Ovary (tissue), 9 donors: ENCODE measurements around the gene DGKI. TPM values are rescaled to one million over a fixed set of nuclear protein-coding genes. Genes with fewer than 3 reads are reported as not detected.

Experiments
- DNase-seq, 5 donors: peaks; one replicate each; pipeline ENCODE4 v3.0.0-alpha.2; 2019 to 2020
- H3K27ac ChIP-seq, 2 donors: fragments of 200-600 bp; one replicate each; pipeline versions ENCODE4 v1.5.1 to v1.8.0; 2019 to 2022
- H3K27me3 ChIP-seq: fragments of 200-600 bp; one replicate; pipeline ENCODE4 v1.8.0; 2022
- H3K36me3 ChIP-seq: fragments of 200-600 bp; sonication (generic); one replicate; pipeline ENCODE4 v1.5.1; 2019
- H3K4me1 ChIP-seq: one replicate; pipeline ENCODE4 v1.8.1; 2013; ENCODE audit warnings: mild to moderate bottlenecking, moderate library complexity; ENCODE audit not compliant: insufficient read depth
- H3K4me3 ChIP-seq: fragments of 200-600 bp; sonication (generic); one replicate; pipeline ENCODE4 v1.5.1; 2017
- H3K9me3 ChIP-seq, 2 donors: fragments of 200-600 bp in 1 of 2; sonication (generic) in 1 of 2; one replicate each; pipeline versions ENCODE4 v1.5.1 to v1.8.1; 2013 to 2019; ENCODE audit warnings: mild to moderate bottlenecking in 1 of 2, moderate library complexity in 1 of 2
- EP300 ChIP-seq: sonication (generic); formaldehyde crosslinking; IDR thresholded peaks from one replicate; pipeline ENCODE4 v1.6.1; 2017; ENCODE audit warnings: antibody characterized with exemption
- POLR2A ChIP-seq: fragments of 450-650 bp; IDR thresholded peaks from one replicate; pipeline ENCODE4 v1.6.1; 2017; ENCODE audit warnings: antibody characterized with exemption, mild to moderate bottlenecking, moderate library complexity
- WGBS, 3 donors: extraction: QIAGEN DNeasy Blood & Tissue Kit in 1 of 3; methylation state at CpG; one replicate each; pipeline versions ENCODE4 v1.1.5 to v1.1.7; 2013 to 2017; 5-methylcytosine and 5-hydroxymethylcytosine counted together
- intact Hi-C, 4 donors: fragments of 100-400 bp; cut with DNase I; formaldehyde crosslinking; loops; one replicate each; pipeline versions ENCODE4 v1.11.0 to v1.15.1; 2022 to 2023
- polyA plus RNA-seq, 2 donors: library from polyadenylated mRNA; stranded (reverse); fragments of 200-250 nt in 1 of 2; fragments of 350-450 nt in 1 of 2; fragmentation: Illumina TruSeq in 1 of 2; extraction: RNeasy Lipid Tissue Mini Kit (QIAGEN cat#74804) in 1 of 2; gene quantifications; one replicate each; pipeline ENCODE4 v1.2.3, GENCODE V29; 2013 to 2014
- total RNA-seq, 7 donors: library from RNA; depleted of rRNA in 2 of 7; stranded (reverse); fragments of >200 nt in 2 of 7; fragmentation: NEBNext Ultra II Directional in 3 of 7; extraction: Animal tissue kit (Norgen Biotek cat#: 25700) in 3 of 7; gene quantifications; one replicate each; pipeline versions ENCODE4 v1.1.0 to v1.2.4, GENCODE V29; 2016 to 2023
- TF ChIP-seq, protein P1 (sequence below), 3 donors: fragments of 450-650 bp in 2 of 3; fragments of 200-600 bp in 1 of 3; IDR thresholded peaks; one replicate each; pipeline versions ENCODE4 v1.5.1 to v1.8.0; 2016 to 2022; ENCODE audit warnings: antibody characterized with exemption in 3 of 3, mild to moderate bottlenecking in 1 of 3
- donor health status: DM: no; HTN: no; CAD: no; lungs with moderate emphysema.
- donor health status: DM: no; HTN: no; CAD: no.
- donor health status: Bipolar disorder and iron deficiency.
- donor health status: DM: yes; HTN: yes; CAD: no.
- donor health status: DM: no; HTN: no; CAD: no.
- donor health status: DM: yes; HTN: yes; CAD: no.

Gene DGKI
- total and polyA plus RNA-seq, 9 donors: 0.10 to 1.3 (median 0.29) TPM

DNA sequence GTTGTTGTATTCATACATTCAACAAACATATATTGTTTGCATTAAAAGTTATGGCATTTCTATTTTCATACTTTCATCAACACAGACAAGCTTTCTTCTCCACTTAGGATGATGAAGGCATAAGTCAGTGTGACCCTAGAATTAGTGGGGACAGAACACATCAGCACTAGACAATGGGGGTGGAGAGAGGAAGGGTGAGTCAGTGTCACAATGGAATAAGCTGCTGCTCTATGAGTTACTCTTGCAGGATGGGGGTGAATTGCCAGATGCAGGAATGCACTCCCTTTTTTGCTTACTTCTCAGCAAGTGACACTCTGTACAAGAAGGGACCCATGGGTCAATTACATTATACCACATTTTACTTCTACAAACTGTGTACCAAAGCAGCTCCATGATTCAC is 74.0 kb downstream of the DGKI start:
- intact Hi-C loops: no loop called here
- DNase-seq: no peak
- Histone ChIP-seq H3K36me3 (no peaks in the 10 kb centered on the region), H3K4me1 (no peaks in the 10 kb centered on the region), H3K27me3 (no peaks in the 10 kb centered on the region), H3K27ac (no peak overlapping the region), H3K9me3 (no peaks in the 10 kb centered on the region), H3K4me3 (no peak overlapping the region)
- TF ChIP-seq EP300 (no peak), POLR2A (no peak)
- TF ChIP-seq, protein P1, sequence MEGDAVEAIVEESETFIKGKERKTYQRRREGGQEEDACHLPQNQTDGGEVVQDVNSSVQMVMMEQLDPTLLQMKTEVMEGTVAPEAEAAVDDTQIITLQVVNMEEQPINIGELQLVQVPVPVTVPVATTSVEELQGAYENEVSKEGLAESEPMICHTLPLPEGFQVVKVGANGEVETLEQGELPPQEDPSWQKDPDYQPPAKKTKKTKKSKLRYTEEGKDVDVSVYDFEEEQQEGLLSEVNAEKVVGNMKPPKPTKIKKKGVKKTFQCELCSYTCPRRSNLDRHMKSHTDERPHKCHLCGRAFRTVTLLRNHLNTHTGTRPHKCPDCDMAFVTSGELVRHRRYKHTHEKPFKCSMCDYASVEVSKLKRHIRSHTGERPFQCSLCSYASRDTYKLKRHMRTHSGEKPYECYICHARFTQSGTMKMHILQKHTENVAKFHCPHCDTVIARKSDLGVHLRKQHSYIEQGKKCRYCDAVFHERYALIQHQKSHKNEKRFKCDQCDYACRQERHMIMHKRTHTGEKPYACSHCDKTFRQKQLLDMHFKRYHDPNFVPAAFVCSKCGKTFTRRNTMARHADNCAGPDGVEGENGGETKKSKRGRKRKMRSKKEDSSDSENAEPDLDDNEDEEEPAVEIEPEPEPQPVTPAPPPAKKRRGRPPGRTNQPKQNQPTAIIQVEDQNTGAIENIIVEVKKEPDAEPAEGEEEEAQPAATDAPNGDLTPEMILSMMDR (IDR thresholded peaks at IDR 0.05): no peak

DNA sequence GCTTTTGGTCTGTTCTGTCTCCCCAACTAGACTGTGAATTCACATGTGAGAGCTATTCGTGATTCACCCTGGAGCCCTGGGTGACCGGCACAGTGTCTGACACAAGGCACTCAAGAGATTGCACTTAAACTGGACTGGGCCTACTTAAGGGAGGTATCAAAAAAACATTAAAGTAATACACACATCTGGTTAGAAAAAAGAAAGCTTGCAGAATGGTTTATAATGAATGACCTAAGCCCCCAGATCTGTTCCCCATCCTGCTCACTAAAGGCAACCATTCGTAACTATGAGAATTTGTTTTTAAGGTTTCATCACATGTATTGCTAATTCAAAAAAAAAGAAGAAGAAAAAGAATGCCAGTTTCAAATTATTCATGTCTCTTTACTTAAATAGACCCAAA is 74.5 kb downstream of the DGKI start:
- DNase-seq: no peak

DNA sequence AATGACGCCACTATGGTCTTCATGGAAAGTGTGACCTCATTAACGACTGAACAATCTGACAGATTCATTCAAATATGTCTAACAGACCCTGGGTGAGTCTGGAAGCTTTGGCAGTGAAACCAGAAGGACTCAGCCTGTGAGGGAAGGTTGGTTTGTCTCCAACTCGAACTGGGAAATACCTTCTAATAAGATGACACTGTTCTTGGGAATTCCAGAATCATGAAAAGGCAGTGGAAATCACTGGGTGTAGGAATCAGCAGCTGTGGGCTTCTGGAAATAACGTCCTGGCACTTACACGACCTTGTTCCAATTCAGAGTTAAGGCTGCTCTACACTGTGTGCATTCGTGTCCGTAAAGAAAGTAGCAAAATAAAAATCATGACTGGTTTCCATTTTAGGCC is 75.1 kb downstream of the DGKI start:
- Histone ChIP-seq H3K27me3 (no peaks in the 10 kb centered on the region), H3K27ac (no peak overlapping the region), H3K4me3 (no peak overlapping the region), H3K36me3 (no peaks in the 10 kb centered on the region), H3K4me1 (no peaks in the 10 kb centered on the region), H3K9me3 (no peaks in the 10 kb centered on the region)
- no peak for DNase-seq
- no peak for TF ChIP-seq POLR2A
- WGBS, 3 donors: 70 to 79% (median 79%) methylated on average over 7 of the region's 7 CpGs
- intact Hi-C loops: no loop called here

More for the DNA sequence above, 74.5 kb downstream of the DGKI start:
- no peaks in the 10 kb centered on the region for H3K36me3 ChIP-seq
- TF ChIP-seq POLR2A: no peak
- TF ChIP-seq, protein P1 (IDR thresholded peaks at IDR 0.05): no peak
- no peak for TF ChIP-seq EP300
- no peak overlapping the region for H3K27ac ChIP-seq
- 55 to 80% (median 76%) methylated on average over 3 of the region's 3 CpGs for WGBS, 3 donors
- intact Hi-C loops: no loop called here
- no peaks in the 10 kb centered on the region for H3K9me3 ChIP-seq
- no peak overlapping the region for H3K4me3 ChIP-seq
- H3K27me3 ChIP-seq: no peaks in the 10 kb centered on the region
- H3K4me1 ChIP-seq: no peaks in the 10 kb centered on the region

DNA sequence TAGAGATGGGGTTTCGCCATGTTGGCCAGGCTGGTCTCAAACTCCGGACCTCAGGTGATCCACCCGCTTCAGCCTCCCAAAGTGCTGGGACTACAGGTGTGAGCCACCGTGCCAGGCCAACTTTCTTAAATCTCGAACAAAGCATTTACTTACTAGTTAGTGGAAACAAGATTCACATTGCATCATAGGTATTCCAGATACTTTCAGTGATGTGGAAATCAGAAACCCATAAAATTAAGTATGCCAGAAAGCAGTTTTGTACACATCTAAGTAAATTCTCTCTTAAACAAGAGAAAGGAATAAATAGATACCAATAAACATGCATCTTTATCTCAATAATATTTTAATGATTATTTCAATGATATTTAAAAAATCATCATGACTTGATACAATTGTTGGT is 75.5 kb downstream of the DGKI start:
- H3K27me3 ChIP-seq: no peaks in the 10 kb centered on the region
- TF ChIP-seq, protein P1 (IDR thresholded peaks at IDR 0.05): no peak
- TF ChIP-seq POLR2A (no peak), EP300 (no peak)
- no peaks in the 10 kb centered on the region for H3K9me3 ChIP-seq
- H3K36me3 ChIP-seq: no peaks in the 10 kb centered on the region
- 94 to 97% (median 97%) methylated on average over 5 of the region's 5 CpGs for WGBS, 3 donors
- H3K4me3 ChIP-seq: no peak overlapping the region
- intact Hi-C loops: no loop called here
- no peak overlapping the region for H3K27ac ChIP-seq
- no peaks in the 10 kb centered on the region for H3K4me1 ChIP-seq
- DNase-seq: no peak

DNA sequence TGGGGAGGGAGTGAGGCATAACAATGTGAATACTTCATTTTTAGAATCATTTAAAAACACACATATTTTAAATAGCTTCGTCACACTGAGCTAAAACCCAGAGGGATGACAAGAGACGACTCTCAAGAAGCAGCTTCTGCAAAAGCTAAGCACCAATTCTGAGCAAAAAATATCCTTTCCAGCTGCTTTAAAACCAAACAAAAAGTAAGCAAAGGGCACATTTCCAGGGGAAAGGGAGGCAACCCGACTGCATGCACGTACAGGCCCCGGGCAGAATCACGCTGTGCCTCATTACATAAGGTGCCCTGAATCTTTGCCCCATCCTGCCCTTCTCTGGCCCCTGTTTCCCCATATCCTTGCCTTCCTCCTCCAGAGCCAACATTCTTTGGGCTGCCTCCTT is 78.4 kb downstream of the DGKI start:
- H3K4me3 ChIP-seq: no peak overlapping the region
- no peaks in the 10 kb centered on the region for H3K36me3 ChIP-seq
- no peaks in the 10 kb centered on the region for H3K9me3 ChIP-seq
- H3K4me1 ChIP-seq: no peaks in the 10 kb centered on the region
- intact Hi-C loops: no loop called here
- no peaks in the 10 kb centered on the region for H3K27me3 ChIP-seq
- no peak for DNase-seq
- 3 to 34% (median 8%) methylated on average over 6 of the region's 6 CpGs for WGBS, 3 donors
- H3K27ac ChIP-seq: no peak overlapping the region
- TF ChIP-seq, protein P1 (IDR thresholded peaks at IDR 0.05): no peak
- no peak for TF ChIP-seq POLR2A
- no peak for TF ChIP-seq EP300
